GM11168 (cell line): Measurements from ENCODE around the gene PPP2R2C.

Experiments used
- in situ Hi-C: fragments of 300-500 bp; cut with MboI; formaldehyde crosslinking; loops from one replicate; pipeline ENCODE4 v1.12.0; 2022; ENCODE audit warnings: low sequenced_read_pairs; ENCODE audit not compliant: unreplicated experiment

PPP2R2C gene

DNA sequence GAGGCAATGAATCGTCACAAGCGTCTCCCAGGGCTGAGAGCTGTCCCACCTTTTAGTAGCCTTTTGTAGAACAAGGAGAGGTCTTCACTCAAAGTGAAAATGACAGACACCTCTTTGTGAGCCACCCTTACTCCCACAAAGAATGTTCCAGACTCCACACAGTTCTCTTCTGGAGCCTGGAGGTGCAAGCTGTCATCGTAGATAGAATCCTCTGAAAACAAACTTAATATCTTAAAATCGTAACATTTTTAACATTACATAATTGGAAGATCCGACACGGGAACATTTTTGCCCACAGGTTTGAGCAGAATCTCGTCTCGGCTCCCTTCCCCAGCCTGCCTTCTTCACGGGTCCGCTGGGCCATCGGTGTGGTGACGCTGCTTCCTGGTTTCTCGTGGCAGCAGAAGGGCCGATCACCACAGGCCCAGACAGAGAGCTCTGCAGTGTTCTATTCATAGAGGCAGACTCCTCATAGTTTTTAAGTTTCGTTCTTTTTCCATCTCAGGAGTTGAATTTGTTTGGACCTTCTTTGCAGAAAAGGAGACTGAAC lies 175.1 kb downstream of the PPP2R2C start:
- in situ Hi-C loops = no loop called here

DNA sequence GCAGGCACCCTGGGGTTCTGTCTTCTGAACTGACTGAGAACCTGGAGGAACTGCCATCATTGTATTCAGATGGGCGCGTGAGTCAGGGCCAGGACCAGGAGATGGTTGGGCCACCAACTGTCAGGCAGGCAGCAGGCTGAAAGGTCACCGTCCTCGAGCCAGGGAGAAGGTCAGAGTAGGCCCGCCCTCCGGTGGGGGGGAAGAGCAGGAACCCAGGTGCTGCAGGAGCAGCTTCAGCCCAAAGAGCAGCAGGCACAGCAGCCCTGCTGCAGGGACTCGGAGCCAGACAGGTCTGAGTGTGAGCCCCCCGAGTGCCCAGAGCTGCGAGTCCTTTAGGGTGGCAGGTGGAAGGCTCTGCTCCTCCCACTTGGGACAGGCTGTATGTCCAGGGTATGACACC lies 176.4 kb downstream of the PPP2R2C start:
- in situ Hi-C loops = no loop called here

DNA sequence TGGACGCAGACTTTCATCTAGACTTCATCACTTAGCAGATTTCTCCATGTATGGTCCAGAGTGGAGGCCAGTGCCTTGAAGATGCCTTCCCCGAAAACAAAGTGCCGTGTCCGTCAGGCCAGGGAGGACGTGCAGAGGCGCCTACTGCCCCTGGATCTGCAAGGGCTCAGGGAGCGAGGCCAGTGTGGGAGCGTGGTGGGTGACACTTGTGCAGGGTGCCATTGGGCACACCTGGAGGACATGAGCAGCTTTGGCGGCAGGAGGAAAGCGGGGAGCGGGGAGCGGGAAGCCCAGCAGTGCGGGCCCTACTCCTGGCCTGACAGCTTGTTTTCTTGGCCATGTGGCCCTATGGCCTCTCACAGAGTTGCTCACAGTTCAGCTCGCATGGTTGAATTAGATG lies 176.9 kb downstream of the PPP2R2C start:
- in situ Hi-C loops = no loop called here

DNA sequence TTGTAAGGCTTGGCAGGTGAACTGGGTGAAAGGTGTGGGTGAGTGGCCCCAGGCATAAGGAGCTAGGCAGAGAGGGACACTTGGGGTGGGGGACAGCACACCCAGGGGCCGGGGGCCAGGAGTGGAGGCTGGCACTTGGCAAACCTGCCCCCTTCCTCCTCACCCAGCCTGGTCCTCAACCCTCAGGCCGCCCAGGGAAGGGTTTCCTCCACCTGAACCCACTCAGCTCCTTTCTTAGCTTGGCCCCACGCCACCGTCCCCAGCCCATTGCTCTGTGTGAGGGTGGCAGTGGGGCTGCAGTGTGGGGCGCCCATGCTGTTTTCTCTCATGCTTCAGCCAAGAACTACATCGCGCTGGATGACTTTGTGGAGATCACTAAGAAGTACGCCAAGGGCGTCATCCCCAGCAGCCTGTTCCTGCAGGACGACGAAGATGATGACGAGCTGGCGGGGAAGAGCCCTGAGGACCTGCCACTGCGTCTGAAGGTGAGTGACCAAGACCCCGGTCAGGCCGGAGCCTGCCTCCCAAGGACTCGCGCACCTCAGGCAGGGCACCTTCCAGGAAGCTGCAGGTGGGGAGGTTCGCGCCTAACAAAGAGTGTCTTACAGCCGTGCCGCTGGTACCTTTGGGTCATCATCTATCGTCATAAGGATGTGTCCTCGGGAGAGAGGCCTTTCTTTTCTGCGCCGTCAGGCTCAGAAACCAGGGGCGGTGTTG lies 177.6 kb downstream of the PPP2R2C start:
- in situ Hi-C loops = no loop called here

DNA sequence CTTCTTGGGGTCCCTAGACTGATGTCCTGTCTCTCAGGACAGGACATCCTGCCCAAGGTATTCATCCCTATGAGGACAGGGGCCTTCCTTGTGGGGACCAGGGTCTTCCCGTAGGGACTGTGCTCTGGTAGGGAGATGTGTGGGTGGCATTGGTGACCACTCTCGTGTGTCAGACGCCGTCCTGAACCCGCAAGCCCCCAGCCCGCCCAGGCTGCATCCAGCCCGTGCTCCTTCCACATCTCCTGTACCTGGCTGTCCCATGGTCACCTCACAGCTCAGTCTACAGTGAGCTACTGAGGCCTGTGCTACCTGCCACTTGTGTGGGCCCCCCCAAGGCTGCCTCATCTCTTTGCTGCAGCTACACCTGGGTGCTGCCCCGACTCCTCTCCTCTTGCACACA lies 178.8 kb downstream of the PPP2R2C start:
- in situ Hi-C loops = no loop called here

DNA sequence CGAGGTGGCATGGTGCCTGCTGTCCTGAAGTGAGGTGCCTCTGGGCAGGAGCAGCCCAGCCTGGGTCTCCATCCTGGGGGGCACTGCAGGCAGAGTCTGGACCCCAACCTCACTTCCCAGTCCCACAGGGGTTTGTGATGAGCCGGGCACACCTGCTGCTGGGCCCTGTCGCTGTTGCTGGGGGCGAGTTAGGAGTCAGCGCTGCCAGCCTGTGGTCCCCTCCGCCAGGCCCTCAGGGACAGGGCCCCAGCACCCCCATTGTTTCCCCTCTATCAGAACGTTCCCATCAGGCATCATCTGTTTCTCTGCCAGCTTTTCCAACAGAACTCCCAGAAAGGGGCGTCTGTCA lies 179.3 kb downstream of the PPP2R2C start:
- in situ Hi-C loops = no loop called here

DNA sequence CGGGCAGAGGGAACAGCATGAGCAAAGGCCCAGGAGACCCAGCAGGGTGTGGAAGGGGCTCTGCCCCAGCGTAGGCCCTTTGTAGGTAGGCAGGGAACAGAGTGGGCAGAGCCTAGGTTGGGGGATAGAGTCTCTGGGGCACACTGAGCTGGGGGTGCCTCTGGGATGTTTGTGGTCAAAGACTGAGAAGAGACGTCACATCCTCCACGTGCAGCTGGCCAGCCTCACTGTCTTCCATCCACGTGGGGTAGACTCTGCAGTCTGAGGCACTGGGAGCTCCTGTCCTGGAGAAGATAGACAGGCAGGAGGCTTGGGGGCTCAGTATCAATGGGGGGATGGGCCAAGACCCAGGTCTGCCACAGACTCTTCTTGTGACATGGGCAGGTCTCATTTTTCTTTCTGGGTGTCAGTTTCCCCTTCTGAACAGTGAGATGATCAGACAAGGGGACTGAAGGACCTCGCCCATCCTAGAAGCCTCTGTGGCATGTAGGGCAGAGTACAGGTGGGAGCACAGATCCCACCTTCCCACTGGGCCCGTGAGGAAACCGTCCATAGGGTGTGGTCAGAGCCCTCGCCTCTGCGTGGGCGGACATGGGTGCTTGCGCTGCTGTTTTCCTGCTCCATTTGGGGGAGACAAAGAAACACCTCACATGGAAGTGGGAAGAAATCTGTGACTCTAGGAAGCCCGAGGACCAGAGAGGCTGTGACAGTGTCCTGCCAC lies 179.9 kb downstream of the PPP2R2C start:
- in situ Hi-C loops = no loop called here

DNA sequence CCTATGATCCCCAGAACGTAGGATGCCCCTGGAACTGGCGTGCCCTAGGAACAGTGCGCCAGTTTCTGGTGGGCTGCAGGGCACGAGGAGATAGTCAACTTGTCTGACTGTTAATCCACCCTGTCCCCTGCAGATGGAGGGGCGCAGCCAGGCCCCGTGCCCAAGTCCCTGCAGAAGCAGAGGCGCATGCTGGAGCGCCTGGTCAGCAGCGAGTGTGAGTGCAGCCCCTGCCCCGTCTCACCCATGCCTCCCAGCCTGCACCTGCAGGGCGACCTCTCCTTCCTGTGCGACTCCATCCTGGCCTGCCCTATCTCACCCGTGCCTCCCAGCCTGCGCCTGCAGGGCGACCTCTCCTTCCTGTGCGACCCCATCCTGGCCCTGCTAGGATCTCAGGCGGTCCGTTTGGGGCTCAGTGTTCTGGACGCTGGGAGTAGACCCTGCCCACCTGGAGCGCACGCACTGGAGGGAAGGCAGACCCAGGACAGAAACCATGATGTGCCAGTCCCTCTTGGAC lies 180.6 kb downstream of the PPP2R2C start:
- in situ Hi-C loops = no loop called here

DNA sequence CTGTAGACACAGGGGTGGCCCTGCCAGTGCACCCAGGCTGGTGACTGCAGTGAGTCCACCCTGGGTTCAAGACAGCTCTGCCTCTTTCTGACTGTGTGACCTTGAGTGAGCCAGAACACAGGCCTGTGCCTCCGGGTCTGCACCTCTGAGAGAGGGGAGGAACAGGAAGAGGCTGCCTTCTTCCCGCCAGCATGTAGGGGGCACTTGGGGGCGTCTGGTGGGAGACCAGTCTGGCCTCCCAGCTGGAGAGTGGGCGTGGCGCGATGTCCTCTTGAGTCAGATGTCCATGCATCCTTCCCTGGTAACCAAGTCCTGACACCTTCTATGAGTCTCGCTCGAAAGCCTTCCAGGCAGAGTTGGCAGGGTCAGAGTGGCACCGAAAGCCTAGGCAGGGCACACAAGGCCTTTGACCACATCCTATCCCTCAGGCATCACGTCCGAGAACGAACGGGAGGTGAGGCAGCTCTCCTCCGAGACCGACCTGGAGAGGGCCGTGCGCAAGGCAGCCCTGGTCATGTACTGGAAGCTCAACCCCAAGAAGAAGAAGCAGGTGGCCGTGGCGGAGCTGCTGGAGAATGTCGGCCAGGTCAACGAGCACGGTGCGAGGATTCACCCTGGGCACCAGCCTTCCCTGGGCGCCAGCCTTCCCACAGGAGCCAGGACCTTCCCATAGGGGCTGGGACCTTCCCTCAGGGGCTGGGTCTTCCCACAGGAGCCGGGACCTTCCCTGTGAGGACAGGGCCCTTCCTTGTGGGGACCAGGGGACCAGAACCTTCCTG lies 181.5 kb downstream of the PPP2R2C start:
- in situ Hi-C loops = no loop called here

DNA sequence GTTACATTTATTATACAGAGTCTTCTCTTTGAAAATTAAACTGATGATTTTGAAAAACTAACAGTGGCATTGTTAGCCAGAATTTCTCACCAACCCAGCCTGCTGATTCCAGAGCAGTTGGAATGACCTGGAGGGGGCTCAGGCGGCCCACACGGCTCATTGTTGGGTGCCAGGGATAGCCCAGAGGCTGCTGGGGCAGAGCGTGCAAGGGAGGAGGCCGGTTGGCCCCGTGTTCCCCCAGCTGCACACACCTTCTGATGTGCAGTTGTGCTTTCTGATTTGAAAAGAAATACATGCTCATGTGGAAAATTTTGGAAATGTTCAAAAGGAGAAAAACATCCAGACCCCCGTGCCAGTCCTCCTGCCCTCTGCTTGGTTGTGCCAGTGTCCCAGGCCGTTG lies 182.2 kb downstream of the PPP2R2C start:
- in situ Hi-C loops = no loop called here

DNA sequence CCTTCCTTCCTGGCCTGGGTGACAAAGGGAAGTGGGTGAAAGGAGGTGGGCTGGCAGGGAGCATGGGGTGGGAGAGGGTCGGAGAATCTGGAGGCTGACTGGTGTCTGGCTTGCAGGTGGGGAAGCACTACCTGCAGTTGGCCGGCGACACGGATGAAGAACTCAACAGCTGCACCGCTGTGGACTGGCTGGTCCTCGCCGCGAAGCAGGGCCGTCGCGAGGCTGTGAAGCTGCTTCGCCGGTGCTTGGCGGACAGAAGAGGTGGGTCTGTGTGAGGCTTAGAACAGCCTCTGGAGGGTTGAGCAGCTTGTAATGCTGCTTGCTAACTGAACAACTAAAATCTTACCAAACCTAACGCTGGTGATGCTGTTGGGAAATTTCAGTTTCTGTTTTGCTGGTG lies 183.5 kb downstream of the PPP2R2C start:
- in situ Hi-C loops = no loop called here

DNA sequence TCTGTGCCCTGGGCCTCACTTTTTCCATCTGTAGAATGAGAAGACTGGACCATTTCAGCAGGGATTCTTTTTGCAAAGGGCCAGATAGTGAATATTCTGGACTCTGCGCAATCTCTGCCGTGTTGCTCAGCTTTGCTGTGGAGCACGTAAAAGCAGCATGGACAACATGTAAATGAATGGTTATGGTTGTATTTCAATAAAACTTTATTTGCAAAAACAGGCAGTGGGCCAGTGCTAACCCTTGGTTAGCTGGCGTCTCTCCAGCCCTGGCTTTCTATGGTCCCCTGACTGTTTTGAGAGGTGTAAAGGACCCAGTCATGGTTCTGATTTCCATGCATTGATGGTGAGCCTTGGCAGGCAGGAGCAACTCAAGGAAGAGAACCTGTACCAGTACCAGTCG lies 184.1 kb downstream of the PPP2R2C start:
- in situ Hi-C loops = no loop called here

DNA sequence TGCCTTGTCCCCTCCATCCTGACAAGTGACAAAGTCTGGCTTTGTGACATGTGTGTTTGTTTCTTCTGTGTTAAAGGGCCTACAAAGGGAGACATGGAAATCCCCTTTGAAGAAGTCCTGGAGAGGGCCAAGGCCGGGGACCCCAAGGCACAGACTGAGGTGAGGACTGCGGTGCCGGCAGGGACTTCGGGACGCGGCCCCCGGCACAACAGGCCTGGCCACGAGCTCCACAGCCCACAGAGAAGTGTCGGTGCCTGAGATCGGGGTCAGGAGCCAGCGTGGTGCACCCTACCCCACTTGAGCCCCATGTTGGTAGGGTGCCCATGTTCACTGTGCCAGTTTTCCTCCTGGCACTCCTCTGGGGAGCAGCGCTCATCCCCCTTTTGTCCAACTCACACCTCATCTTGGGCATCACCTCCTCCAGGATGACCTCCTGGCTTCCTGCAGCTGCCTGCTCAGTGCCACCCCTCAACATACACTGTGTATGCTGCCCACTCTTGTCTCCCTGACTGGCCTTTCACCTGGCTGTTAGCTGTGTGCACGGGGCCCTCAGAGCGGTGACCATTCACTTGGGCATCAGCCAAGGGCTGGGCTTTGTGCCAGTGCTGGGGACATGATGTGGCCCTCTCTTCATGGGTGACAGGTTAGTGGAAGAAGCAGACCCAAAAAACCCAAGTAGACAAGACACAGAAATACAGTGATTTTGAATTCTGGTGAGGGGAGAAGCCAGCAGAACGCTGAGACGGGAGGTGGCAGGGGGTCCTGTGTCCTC lies 185.2 kb downstream of the PPP2R2C start:
- in situ Hi-C loops = no loop called here

DNA sequence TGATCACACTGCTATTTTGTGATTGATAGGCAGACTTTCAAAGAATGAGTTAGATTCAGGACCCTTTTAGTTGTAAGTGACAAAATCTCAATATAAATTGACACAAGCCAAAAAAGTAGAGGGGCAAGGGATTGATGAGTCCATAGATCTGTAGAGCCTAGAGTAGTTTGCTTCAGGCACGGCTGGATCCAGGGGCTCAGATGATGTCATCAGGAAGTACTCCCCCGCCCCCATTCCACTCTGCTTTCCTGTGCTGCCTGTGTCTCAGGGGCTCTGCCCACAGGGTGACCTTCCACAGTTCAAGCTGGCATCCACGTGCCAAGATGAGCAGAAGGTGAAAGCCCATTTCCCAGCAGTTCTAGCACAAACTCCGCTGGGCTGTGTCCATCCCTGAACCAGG lies 189.1 kb downstream of the PPP2R2C start:
- in situ Hi-C loops = no loop called here

DNA sequence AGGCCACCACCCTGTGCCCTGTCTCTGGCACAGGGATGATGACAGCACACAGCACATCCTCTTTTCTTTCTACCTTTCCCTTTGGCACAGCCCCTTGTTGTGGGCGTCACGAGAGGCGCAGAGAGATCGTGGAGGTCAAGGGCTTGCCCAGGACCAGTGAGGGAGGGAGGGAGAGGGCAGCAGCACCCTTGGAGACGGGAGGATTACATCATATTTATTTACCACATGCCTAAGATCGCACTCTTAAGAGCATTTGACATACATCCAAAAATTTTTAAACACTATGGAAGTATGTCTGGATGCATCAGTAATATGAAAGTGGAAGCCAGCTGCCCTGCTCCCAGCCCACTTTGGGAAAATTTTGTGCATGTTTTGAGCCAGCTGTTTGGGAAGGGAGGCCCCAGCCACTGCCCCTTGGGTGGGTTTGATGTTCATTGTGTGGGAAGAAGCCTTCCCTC lies 190.1 kb downstream of the PPP2R2C start:
- in situ Hi-C loops = no loop called here

DNA sequence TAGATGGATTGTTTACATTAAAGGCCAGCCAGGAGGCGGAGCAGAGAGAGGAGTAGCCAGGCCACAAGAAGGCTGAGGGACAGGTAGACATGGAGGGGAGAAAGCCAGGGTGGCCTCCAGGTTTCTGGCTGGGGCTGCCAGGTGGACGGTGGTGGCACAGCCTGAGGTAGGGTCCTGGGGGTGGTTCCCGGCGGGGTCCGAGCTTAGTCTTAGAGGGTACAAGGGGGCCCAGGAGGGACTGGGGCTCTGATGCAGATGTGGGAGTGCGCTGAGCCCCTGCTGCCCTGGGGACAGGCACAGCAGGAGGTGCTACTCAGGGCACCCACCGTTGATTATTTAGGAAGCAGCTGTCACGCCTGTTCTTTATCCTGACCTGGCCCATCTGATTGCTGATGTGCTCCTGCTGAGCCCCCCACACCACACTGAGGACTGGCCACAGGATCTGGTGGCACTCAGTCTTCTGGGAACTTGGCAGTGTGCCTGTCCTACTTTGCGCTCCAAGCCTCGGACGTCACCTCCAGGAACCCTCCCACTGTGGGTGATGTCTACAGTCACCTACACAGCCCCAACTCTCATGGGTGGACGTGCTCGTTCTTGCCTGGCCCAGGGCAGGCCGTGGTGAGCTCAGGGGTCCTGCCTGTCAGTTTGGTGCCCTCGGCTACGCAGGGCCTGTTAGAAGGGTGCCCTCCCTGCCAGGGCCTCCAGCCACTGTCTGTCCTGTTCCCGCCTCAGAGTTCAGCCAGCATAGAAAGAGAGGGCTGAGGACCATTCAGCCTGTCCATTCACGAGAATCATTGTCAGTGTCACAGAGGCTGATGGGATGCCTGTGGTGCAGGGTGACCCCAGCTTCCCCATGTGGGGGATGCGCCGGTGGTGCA lies 190.7 kb downstream of the PPP2R2C start:
- in situ Hi-C loops = no loop called here

DNA sequence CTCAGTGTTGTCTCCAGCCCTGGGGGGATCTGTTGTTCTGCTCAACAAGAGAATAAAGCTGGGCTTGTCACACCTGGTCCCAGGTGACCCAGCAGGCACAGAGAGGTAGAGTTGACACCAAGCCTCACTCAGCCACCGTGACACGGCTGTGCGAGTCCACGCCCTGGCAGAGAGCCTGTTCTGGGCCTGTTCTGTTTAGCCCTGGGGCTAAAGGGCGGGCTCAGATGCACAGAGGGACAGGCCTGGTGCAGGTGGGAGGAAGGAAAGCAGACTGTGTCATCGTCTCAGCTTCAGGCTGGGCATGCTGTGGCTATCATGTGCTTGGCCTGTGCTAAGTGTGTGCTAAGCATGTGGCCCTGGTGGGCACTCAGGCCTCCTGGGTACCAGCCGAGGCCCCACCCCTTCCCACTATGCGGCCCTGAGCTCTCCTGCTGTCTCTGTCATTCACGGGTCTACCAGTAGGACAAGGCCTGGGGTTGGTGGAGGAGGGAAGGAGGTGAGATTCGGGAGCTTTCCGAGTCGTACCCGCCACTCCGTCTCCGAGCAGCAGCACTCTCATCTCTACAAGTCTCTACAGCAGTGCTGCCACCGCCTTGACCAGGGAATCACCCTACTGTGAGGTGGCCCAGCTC lies 191.9 kb downstream of the PPP2R2C start:
- in situ Hi-C loops = no loop called here

DNA sequence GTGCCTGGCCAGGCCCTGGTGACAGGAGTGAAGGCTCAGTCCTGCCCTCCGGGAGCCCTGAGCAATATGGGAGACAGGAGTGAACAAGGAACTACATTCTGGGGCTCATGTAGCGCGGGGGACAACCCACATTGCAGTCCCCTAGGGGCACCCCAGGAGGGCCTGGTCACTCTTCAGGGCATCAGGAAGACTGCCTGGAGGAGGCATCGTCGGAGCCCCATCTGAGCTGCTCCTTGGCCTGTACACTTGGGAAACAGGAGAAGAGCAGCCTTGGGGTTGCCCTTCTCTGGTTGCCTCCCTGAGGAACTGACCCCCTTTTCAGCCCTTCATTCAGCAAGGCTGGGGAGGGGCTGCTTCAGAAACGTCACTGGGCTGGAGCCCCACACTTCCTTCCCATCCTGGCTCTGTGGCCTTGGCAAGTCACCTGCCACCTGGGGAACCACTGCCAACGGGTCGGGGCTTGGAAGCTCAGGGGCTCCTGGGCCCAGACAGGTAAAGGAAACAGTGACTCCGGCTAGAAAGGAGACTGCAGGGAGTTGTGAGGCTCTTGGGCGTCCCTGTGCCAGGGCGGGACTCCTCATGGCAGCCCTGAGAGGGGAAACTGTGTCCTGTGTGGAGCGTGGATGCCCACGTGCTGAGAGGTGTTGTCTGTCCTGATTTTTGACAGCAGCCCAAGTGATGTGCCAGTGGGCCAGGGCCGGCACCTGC lies 192.7 kb downstream of the PPP2R2C start:
- in situ Hi-C loops = no loop called here
